Epithelial cell of esophagus (primary cell): ENCODE data around the gene BTD.

Experiments used
- DNase-seq: peaks from one replicate; pipeline ENCODE4 v3.0.0; 2010; ENCODE audit warnings: low read depth
- H3K4me3 ChIP-seq: 2 replicates; pipeline ENCODE4 v1.5.1; 2011; ENCODE audit warnings: mild to moderate bottlenecking, low read length, control low read depth
- TF ChIP-seq, protein P1 (sequence below): IDR thresholded peaks from 2 replicates; pipeline ENCODE4 v1.5.1; 2011; ENCODE audit warnings: low read depth, mild to moderate bottlenecking, low read length, control low read depth, inconsistent platforms; ENCODE audit not compliant: insufficient read depth; ENCODE audit errors: missing control alignments

BTD gene

DNA sequence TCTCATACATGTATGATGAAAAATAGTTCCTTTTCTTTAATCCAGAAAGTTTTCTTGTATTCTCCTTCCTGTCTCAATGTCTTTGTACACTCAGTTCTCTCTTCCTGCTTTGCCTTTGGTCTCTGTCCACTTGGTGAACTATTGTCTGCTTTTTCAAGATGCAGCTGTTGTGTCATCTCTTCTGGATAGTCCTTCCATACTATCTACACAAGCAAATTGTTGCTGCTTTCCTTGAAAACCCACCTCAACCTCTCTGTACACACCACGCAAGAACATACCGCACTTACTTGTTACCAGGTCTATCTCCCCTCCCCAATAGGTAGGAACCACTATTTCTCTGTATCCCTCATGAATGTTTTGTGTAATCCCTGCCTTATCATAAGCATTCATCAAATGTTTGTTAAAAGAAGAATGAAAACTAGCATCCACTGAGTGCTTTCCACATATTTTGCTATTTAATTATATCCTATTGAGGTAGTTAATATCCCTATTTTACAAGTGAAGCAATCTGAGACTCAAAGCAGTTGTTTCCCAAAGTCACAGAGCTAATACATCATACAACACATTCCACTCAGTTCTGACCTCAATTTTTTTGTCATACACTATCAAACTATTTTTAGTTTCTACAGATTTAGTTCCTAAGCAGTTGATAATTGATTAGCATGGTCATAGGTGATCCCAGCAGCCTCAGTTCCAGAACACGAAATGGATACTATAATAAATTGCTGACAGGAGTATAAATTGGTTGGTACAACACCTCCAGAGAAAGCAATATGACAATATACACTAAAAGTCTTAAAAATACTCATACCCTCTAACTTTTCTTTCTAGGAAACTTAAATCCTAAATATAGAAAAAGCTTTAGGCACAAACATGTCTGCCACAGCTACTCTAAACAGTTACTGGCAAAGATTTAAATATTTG lies 19.8 kb upstream of the BTD start:
- no peak for DNase-seq
- TF ChIP-seq, protein P1, sequence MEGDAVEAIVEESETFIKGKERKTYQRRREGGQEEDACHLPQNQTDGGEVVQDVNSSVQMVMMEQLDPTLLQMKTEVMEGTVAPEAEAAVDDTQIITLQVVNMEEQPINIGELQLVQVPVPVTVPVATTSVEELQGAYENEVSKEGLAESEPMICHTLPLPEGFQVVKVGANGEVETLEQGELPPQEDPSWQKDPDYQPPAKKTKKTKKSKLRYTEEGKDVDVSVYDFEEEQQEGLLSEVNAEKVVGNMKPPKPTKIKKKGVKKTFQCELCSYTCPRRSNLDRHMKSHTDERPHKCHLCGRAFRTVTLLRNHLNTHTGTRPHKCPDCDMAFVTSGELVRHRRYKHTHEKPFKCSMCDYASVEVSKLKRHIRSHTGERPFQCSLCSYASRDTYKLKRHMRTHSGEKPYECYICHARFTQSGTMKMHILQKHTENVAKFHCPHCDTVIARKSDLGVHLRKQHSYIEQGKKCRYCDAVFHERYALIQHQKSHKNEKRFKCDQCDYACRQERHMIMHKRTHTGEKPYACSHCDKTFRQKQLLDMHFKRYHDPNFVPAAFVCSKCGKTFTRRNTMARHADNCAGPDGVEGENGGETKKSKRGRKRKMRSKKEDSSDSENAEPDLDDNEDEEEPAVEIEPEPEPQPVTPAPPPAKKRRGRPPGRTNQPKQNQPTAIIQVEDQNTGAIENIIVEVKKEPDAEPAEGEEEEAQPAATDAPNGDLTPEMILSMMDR, result no peak
- H3K4me3 ChIP-seq, result no peak overlapping the region

DNA sequence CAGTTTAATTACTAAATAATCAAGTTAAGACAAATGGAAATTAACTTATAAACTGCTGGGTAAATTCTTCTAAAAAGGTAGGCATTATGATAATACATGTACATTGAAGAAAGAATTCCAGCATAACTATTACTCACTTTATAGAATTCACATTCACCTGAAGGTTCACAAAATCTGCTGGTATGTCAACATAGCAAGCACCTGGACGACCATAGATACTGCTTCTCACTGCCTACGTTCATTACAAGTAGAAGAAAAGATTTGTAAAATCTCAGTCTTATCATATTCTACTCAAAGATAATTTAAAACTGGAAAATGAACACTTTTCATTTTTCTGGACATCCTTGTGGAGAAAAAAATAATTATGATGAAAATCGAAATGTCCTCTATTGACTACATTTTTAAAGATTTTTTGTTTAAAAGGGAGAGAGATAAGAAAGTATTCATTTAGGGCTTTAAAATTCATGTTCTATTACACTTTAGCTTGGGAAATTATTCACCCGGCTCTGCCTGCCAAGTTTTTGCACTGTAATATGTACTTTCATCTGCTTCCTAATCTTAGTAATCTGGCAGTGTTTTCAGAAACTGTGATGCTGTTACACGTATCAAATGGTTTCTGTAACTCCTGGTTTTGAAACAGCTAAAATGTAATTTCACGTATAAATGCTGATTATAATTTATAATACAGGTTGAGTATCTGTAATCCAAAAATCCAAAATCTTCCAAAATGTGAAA lies 16.3 kb upstream of the BTD start:
- TF ChIP-seq, protein P1, result no peak
- DNase-seq, result no peak

DNA sequence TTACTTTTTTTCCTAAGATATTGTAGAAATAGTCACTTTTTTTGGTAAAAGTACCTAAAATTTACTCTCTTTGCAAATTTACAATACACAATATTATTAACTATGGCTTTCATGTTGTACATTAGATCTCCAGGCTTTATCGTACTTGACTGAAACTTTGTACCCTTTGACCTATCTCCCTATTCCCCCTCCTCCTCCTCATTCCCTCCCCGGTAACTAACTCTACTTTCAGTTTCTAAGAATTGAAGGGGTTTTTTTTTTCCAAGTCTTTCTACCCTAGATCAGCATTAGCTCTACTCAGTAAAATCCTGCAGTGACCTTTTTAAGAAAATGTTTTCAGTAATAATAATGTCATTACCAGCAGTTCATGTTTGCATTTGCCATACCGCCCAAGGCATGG lies 10.3 kb upstream of the BTD start:
- DNase-seq, result no peak
- TF ChIP-seq, protein P1, result no peak
- H3K4me3 ChIP-seq, result no peak overlapping the region

More for the DNA sequence above, 16.3 kb upstream of the BTD start:
- H3K4me3 ChIP-seq, result no peak overlapping the region

DNA sequence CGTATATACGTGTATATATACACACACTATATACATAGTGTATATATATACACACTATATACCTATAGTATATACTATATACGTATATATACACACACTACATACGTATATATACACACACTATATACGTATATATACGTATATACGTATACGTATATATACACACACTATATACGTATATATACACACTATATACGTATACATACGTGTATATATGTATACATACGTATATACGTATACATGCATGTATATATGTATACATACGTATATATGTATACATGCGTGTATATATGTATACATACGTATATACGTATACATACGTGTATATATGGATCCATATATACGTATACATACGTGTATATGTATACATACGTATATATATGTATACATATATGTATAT lies 9.6 kb upstream of the BTD start:
- no peak for DNase-seq
- H3K4me3 ChIP-seq, result no peak overlapping the region
- TF ChIP-seq, protein P1, result no peak

DNA sequence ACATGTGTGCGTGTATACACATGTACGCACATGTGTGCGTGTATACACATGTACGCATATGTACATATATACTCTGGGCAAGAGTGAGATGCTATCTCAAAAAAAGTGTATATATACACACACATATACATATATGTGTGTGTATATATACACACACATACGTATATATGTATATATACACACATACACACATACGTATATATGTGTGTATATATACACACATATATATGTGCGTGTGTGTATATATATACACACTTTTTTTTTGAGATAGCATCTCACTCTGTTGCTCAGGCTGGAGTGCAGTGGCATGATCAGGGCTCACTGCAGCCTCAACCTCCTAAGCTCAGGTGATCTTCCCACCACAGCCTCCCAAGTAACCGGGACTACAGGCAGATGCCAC lies 8.6 kb upstream of the BTD start:
- H3K4me3 ChIP-seq, result no peak overlapping the region

DNA sequence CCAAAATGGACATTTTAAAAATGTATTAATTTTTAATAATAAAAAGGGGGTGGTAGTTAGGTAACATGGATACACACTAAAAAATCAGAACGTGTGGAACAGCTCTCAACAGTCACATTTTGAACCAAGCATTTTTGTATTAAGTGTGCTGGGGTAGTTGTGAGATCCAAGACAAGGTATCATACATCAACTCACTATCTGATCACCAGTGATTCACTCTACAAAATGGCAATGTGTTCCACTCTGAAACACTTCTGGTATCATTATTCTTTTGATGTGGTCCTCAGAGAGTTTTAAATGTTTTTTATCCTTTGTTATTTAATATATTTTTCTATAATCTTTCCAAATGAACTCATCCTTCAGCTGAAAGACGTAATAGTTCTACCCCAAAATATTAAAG lies 5.6 kb upstream of the BTD start:
- TF ChIP-seq, protein P1, result no peak
- DNase-seq, result no peak
- H3K4me3 ChIP-seq, result no peak overlapping the region

More for the DNA sequence above, 8.6 kb upstream of the BTD start:
- no peak for DNase-seq
- TF ChIP-seq, protein P1, result no peak
